Heart right ventricle (tissue), 16 donors: ENCODE results near the gene AIFM1. TPM values are rescaled to one million over a fixed set of nuclear protein-coding genes. Genes with fewer than 3 reads are reported as not detected.
A peak's percentile ranks its signal among the peaks of the same experiment; 100 is the strongest.

Source experiments
- ATAC-seq, 8 donors: fragments of 200-7000 bp; cut with Tn5 transposase; one replicate each; pipeline ENCODE4 v1.9.1; 2020; ENCODE audit warnings: mild to moderate bottlenecking in 8 of 8, moderate library complexity in 8 of 8, moderate number of reproducible peaks in 1 of 8
- DNase-seq, 2 donors: peaks; one replicate each; pipeline ENCODE4 v3.0.0-alpha.2; 2020
- H3K27ac ChIP-seq, 10 donors: fragments of 200-600 bp; sonication (generic) in 2 of 10; one replicate each; pipeline versions ENCODE4 v1.5.0 to v1.8.0; 2020 to 2022; ENCODE audit warnings: mild to moderate bottlenecking in 3 of 10
- H3K27me3 ChIP-seq, 7 donors: fragments of 200-600 bp; one replicate each; pipeline ENCODE4 v1.8.0; 2021 to 2022; ENCODE audit warnings: mild to moderate bottlenecking in 2 of 7
- H3K36me3 ChIP-seq, 9 donors: fragments of 200-600 bp; sonication (generic) in 1 of 9; one replicate each; pipeline versions ENCODE4 v1.5.0 to v1.8.0; 2020 to 2022; ENCODE audit warnings: mild to moderate bottlenecking in 2 of 9
- H3K4me1 ChIP-seq, 9 donors: fragments of 200-600 bp; sonication (generic) in 1 of 9; one replicate each; pipeline versions ENCODE4 v1.5.0 to v1.8.0; 2020 to 2022; ENCODE audit warnings: mild to moderate bottlenecking in 4 of 9
- H3K4me3 ChIP-seq, 10 donors: fragments of 200-600 bp; sonication (generic) in 2 of 10; one replicate each; pipeline versions ENCODE4 v1.5.0 to v1.8.0; 2020 to 2022; ENCODE audit warnings: mild to moderate bottlenecking in 7 of 10, moderate library complexity in 2 of 10
- H3K9me3 ChIP-seq, 11 donors: fragments of 200-600 bp in 10 of 11; sonication (generic) in 2 of 11; one replicate each; pipeline versions ENCODE4 v1.5.0 to v1.8.0; 2013 to 2022; ENCODE audit warnings: mild to moderate bottlenecking in 2 of 11, control low read depth in 1 of 11, moderate library complexity in 1 of 11
- CTCF ChIP-seq, 9 donors: fragments of 200-600 bp; sonication (generic) in 2 of 9; IDR thresholded peaks; one replicate each; pipeline versions ENCODE4 v1.5.0 to v1.8.0; 2021 to 2022; ENCODE audit warnings: antibody characterized with exemption in 9 of 9, mild to moderate bottlenecking in 5 of 9, moderate library complexity in 1 of 9
- WGBS, 2 donors: extraction: QIAGEN DNeasy Blood & Tissue Kit; methylation state at CpG; one replicate each; pipeline ENCODE4 v1.1.7; 2013; ENCODE audit warnings: inconsistent platforms in 1 of 2; 5-methylcytosine and 5-hydroxymethylcytosine counted together
- intact Hi-C, 10 donors: fragments of 100-400 bp; cut with DNase I; formaldehyde crosslinking; loops; one replicate each; pipeline versions ENCODE4 v1.11.1 to v1.14.2; 2022
- long read RNA-seq, 3 donors: library from polyadenylated mRNA; unstranded; transcript quantifications; one replicate each; pipeline ENCODE4 v2.0.0, GENCODE V29; 2020 to 2021
- polyA plus RNA-seq, 2 donors: library from polyadenylated mRNA; stranded (reverse); fragments of 200-250 nt; gene quantifications; one replicate each; pipeline ENCODE4 v1.2.3, GENCODE V29; 2013
- total RNA-seq, 10 donors: library from RNA; stranded (reverse); fragmentation: NEBNext Ultra II Directional in 3 of 10; extraction: Animal tissue kit (Norgen Biotek cat#: 25700) in 3 of 10; gene quantifications; one replicate each; pipeline versions ENCODE4 v1.2.1 to v1.2.4, GENCODE V29; 2021 to 2023
- donor health status: Arrhythmogenic right ventricular cardiomyopathy.
- donor health status: ischemic (EF 13 %, LVEDD 7.1; RV severe dilation, severe dysfunction).
- donor health status: healthy with polysubstance abuse.
- donor health status: DM: no; HTN: yes; CAD: no.
- donor health status: DM: no; HTN: no; CAD: no.
- donor health status: ischemic (EF 25% LVEDD 6.9; RV normal size, moderate dysfunction).
- donor health status: ischemic (EF 25% LVEDD 5.7; RV mildly dilated, moderate dysfunction).
- donor health status: healthy.
- donor health status: DM: yes; HTN: yes; CAD: no.
- donor health status: Ischemic cardiomyopathy.
- donor health status: ischemic (EF 35%, LVEDD 5.7; RV mildly dilated, moderate dysfunction).
- donor health status: nonischemic (EF 11% LVEDD 7.7; RV severe dilation, severe dysfunction).
- donor health status: DM: yes; HTN: yes; CAD: no.
- donor health status: PGD.
- donor health status: ischemic (EF 29% LVEDD 5.4; RV normal size, mild dysfunction).
- donor health status: nonischemic (EF 23%, LVEDD 6.1; RV moderate dilation, normal function).

Gene AIFM1
- total RNA-seq (100 to 1,000 TPM in 9 of 10 donors, 10 to 100 TPM in 1; 93.8 to 165 (median 142) TPM), polyA plus RNA-seq (100 to 1,000 TPM in 1 of 2 donors, 10 to 100 TPM in 1; 99.4 to 114 TPM)
- long read RNA-seq, donor 1, transcript AIFM1-201 (16 exons, 2,260 nt) = major isoform, 252 of 280 reads
- long read RNA-seq, donor 1, partial matches to known transcripts = 11 of 280 reads
- long read RNA-seq, donor 1, other reads (novel, unspliced or antisense) = 17 of 280 reads
- long read RNA-seq, donor 2, transcript AIFM1-201 (16 exons, 2,260 nt) = major isoform, 265 of 320 reads
- long read RNA-seq, donor 2, partial matches to known transcripts = 38 of 320 reads
- long read RNA-seq, donor 2, other reads (novel, unspliced or antisense) = 15 of 320 reads
- long read RNA-seq, donor 3, transcript AIFM1-201 (16 exons, 2,260 nt) = major isoform, 728 of 827 reads
- long read RNA-seq, donor 3, partial matches to known transcripts = 44 of 827 reads
- long read RNA-seq, donor 3, other reads (novel, unspliced or antisense) = 55 of 827 reads

GRCh38 chrX:130165703-130166502 is at the start of gene AIFM1:
AIFM1 (minus strand) TSS chrX:130165841; CDS start chrX:130165656, 185 bp downstream.
- Histone ChIP-seq H3K27ac (peak within 1 kb of the TSS; percentile 69 to 94 (median 90)), H3K4me1 (peaks cover 0 to 38% (median 8%) of the 10 kb centered on the region in 9 donors), H3K4me3 (peak within 1 kb of the TSS; percentile 44 to 80 (median 71)), H3K9me3 (no peaks in the 10 kb centered on the region), H3K27me3 (no peaks in the 10 kb centered on the region), H3K36me3 (no peaks in the 10 kb centered on the region)
- intact Hi-C loops = loop anchor here in 3 of 10 donors (2.0 to 5.0 kb wide), 3 partner anchors 39 to 84 kb away; no protein-coding TSS in a partner anchor
- WGBS, 2 donors = 0 to 5% methylated on average over 42 to 50 of the region's 50 CpGs
- ATAC-seq (peak; percentile 97 to 99 (median 98)), DNase-seq (peak; percentile 91 to 92)
- TF ChIP-seq CTCF (IDR thresholded peaks at IDR 0.05) = no peak

DNA sequence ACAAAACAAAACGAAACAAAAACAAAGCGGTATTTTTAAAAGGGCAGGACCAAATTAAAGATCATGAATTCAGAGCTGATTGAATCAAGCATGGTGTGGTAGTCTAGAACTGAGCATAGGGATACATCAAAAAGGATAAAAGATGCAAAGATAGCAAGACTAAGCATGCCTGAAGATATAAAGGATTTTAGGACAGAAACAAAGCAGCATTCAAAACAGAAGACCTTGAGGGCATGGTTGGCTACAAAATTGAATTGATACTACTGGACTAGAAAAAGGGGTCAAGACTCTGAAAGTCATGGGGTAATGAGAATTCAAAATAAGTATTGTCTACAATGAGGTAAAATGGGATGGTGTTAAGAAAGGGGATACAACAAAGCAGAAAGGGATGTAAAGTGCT is 47.7 kb upstream of the AIFM1 start:
- 95 to 100% methylated on average over 2 of the region's 2 CpGs for WGBS, 2 donors
- no peak overlapping the region for H3K4me3 ChIP-seq
- DNase-seq (no peak), ATAC-seq (no peak)
- H3K27me3 ChIP-seq = peaks cover 0 to 4% (median 0%) of the 10 kb centered on the region in 7 donors
- no peaks in the 10 kb centered on the region for H3K4me1 ChIP-seq
- H3K27ac ChIP-seq = no peak overlapping the region
- TF ChIP-seq CTCF (IDR thresholded peaks at IDR 0.05) = no peak
- H3K9me3 ChIP-seq = no peaks in the 10 kb centered on the region
- intact Hi-C loops = no loop called here
- peaks cover 0 to 64% (median 0%) of the 10 kb centered on the region in 9 donors for H3K36me3 ChIP-seq

GRCh38 chrX:130212371-130212770 is 46.7 kb upstream of the AIFM1 start:
- Histone ChIP-seq H3K27ac (no peak overlapping the region), H3K4me1 (no peaks in the 10 kb centered on the region), H3K36me3 (peaks cover 0 to 62% (median 0%) of the 10 kb centered on the region in 9 donors), H3K9me3 (no peaks in the 10 kb centered on the region), H3K4me3 (no peak overlapping the region), H3K27me3 (peaks cover 0 to 4% (median 0%) of the 10 kb centered on the region in 7 donors)
- ATAC-seq = no peak
- 82 to 96% methylated on average over 1 of the region's 1 CpG for WGBS, 2 donors
- intact Hi-C loops = no loop called here
- no peak for TF ChIP-seq CTCF (IDR thresholded peaks at IDR 0.05)
- DNase-seq = no peak
